Activated CD4-positive, alpha-beta T cell treated with anti-CD3 and anti-CD28 coated beads, Interleukin-2, Interleukin-6, amounts not matched to agents 100 ng/mL and 50 ng/mL, durations not matched to agents 16 hours and 8 hours (primary cell): ENCODE measurements around the gene LRRC8C.
"Not testable (repeated sequence)": the region's sequence is repeated elsewhere in the genome, so short reads cannot be mapped to it uniquely, and the experiment has no call there.

Experiments used
- DNase-seq: peaks from one replicate; pipeline ENCODE4 v3.0.0-alpha.2; 2020

The LRRC8C gene

GRCh38 chr1:89673251-89673650, 40.3 kb downstream of the LRRC8C start:
- no peak for DNase-seq

- DNase-seq, result no peak
These were observed 42.8 kb downstream of the LRRC8C start for GRCh38 chr1:89675677-89676076.

- DNase-seq, result no peak
These were observed 48.3 kb downstream of the LRRC8C start for GRCh38 chr1:89681045-89681729.

GRCh38 chr1:89682611-89683010, 49.7 kb downstream of the LRRC8C start:
- DNase-seq, result no peak

GRCh38 chr1:89685461-89685860, 52.5 kb downstream of the LRRC8C start:
- no peak for DNase-seq

GRCh38 chr1:89686520-89686919, 53.6 kb downstream of the LRRC8C start:
- no peak for DNase-seq

- DNase-seq, result no peak
These were observed 54.3 kb downstream of the LRRC8C start for GRCh38 chr1:89687254-89687653.

- DNase-seq, result no peak
These were observed 55.7 kb downstream of the LRRC8C start for GRCh38 chr1:89688607-89689006.

- no peak for DNase-seq
These were observed 56.3 kb downstream of the LRRC8C start for GRCh38 chr1:89689234-89689633.

- no peak for DNase-seq
These were observed 57.7 kb downstream of the LRRC8C start for GRCh38 chr1:89690595-89690994.

- DNase-seq, result peak; percentile 22
These were observed 59.9 kb downstream of the LRRC8C start for GRCh38 chr1:89692601-89693521.

GRCh38 chr1:89695847-89696246, 62.9 kb downstream of the LRRC8C start:
- DNase-seq, result no peak

GRCh38 chr1:89697383-89697782, 64.5 kb downstream of the LRRC8C start:
- DNase-seq, result no peak

- no peak for DNase-seq
These were observed 65.2 kb downstream of the LRRC8C start for GRCh38 chr1:89698020-89698560.

GRCh38 chr1:89698624-89699023, 65.7 kb downstream of the LRRC8C start:
- no peak for DNase-seq

- DNase-seq, result no peak
These were observed 66.6 kb downstream of the LRRC8C start for GRCh38 chr1:89699451-89699986.

GRCh38 chr1:89701746-89702241, 68.9 kb downstream of the LRRC8C start:
- DNase-seq, result no peak

- no peak for DNase-seq
These were observed 69.7 kb downstream of the LRRC8C start for GRCh38 chr1:89702520-89703045.

GRCh38 chr1:89703469-89703868, 70.5 kb downstream of the LRRC8C start:
- no peak for DNase-seq

- no peak for DNase-seq
These were observed 71.1 kb downstream of the LRRC8C start for GRCh38 chr1:89704014-89704413.

- DNase-seq, result not testable (repeated sequence)
These were observed 72.0 kb downstream of the LRRC8C start for GRCh38 chr1:89704885-89705284.

GRCh38 chr1:89705901-89706699, 73.2 kb downstream of the LRRC8C start:
- no peak for DNase-seq
